Measurements from ENCODE around the gene ODF2. TPM values are rescaled to one million over a fixed set of nuclear protein-coding genes. Genes with fewer than 3 reads are reported as not detected.

Gene ODF2
- total RNA-seq, 4 donors from 2014 or later = 13.2 to 62.3 (median 19.8) TPM

- peak overlapping the region in 2 of 4 donors; percentile 81 to 88 for H3K4me3 ChIP-seq
- DNase-seq = no peak
- H3K27me3 ChIP-seq = peaks cover 68% of the 10 kb centered on the region
- H3K4me1 ChIP-seq = peaks cover 8 to 24% (median 16%) of the 10 kb centered on the region in 4 donors
- 3 to 12% methylated on average over 8 to 28 of the region's 28 CpGs for WGBS, 2 donors (ENCODE audit: low coverage in 1 of 2)
- no peaks in the 10 kb centered on the region for H3K9me3 ChIP-seq
- intact Hi-C loops (cut with DNase I; ENCODE audit: low total_unique reads) = no loop called here
- no peaks in the 10 kb centered on the region for H3K36me3 ChIP-seq
- H3K27ac ChIP-seq = no peak overlapping the region
- in situ Hi-C loops (cut with MboI; ENCODE audit: low pct_ligation_motif_present in 1 of 4, low pct_unique_long_range_greater_than_20kb in 1 of 4, low sequenced_read_pairs in 3 of 4) = no loop called here
- TF ChIP-seq POLR2A (IDR thresholded peaks at IDR 0.05) = no peak
- no peak for TF ChIP-seq CTCF (IDR thresholded peaks at IDR 0.05)
- TF ChIP-seq POLR2AphosphoS5 (IDR thresholded peaks at IDR 0.05) = no peak
- TF ChIP-seq EP300 (IDR thresholded peaks at IDR 0.05; ENCODE audit: low read depth) = no peak
These were observed 36.5 kb upstream of the ODF2 start for GRCh38 chr9:128419061-128419925.

- in situ Hi-C loops (cut with MboI; ENCODE audit: low pct_ligation_motif_present in 1 of 4, low pct_unique_long_range_greater_than_20kb in 1 of 4, low sequenced_read_pairs in 3 of 4) (no loop called here), intact Hi-C loops (cut with DNase I; ENCODE audit: low total_unique reads) (no loop called here)
- Histone ChIP-seq H3K4me1 (peaks cover 8 to 24% (median 16%) of the 10 kb centered on the region in 4 donors), H3K27ac (peak overlapping the region; percentile 71 to 95 (median 86)), H3K4me3 (peak overlapping the region; percentile 52 to 91 (median 84)), H3K27me3 (peaks cover 60% of the 10 kb centered on the region), H3K9me3 (no peaks in the 10 kb centered on the region), H3K36me3 (no peaks in the 10 kb centered on the region)
- 1% methylated on average over 15 of the region's 59 CpGs; no CpG with 5 or more reads in 1 of the 2 donors for WGBS, 2 donors (ENCODE audit: low coverage in 1 of 2)
- peak; percentile 74 for DNase-seq
- no peak for TF ChIP-seq POLR2AphosphoS5 (IDR thresholded peaks at IDR 0.05)
- no peak for TF ChIP-seq EP300 (IDR thresholded peaks at IDR 0.05; ENCODE audit: low read depth)
- peak; percentile 64 to 80 (median 78) for TF ChIP-seq CTCF (IDR thresholded peaks at IDR 0.05)
These were observed 35.7 kb upstream of the ODF2 start for GRCh38 chr9:128420060-128420650.

GRCh38 chr9:128420651-128421481 is 34.9 kb upstream of the ODF2 start, which contains the start of gene CERCAM:
Gene CERCAM, plus strand, starts transcription at chr9:128420857. Its CDS starts 21 bp downstream, at chr9:128420878.
- Histone ChIP-seq H3K27ac (peak within 1 kb of the TSS; percentile 71 to 95 (median 86)), H3K4me1 (peaks cover 8 to 24% (median 16%) of the 10 kb centered on the region in 4 donors), H3K36me3 (no peaks in the 10 kb centered on the region), H3K27me3 (peaks cover 52% of the 10 kb centered on the region), H3K9me3 (no peaks in the 10 kb centered on the region), H3K4me3 (peak within 1 kb of the TSS; percentile 52 to 91 (median 84))
- in situ Hi-C loops (cut with MboI; ENCODE audit: low pct_ligation_motif_present in 1 of 4, low pct_unique_long_range_greater_than_20kb in 1 of 4, low sequenced_read_pairs in 3 of 4) = no loop called here
- intact Hi-C loops (cut with DNase I; ENCODE audit: low total_unique reads) = no loop called here
- WGBS, 2 donors (ENCODE audit: low coverage in 1 of 2) = 4% methylated on average over 16 of the region's 59 CpGs; no CpG with 5 or more reads in 1 of the 2 donors
- TF ChIP-seq POLR2A (IDR thresholded peaks at IDR 0.05) (no peak), POLR2AphosphoS5 (IDR thresholded peaks at IDR 0.05) (no peak), EP300 (IDR thresholded peaks at IDR 0.05; ENCODE audit: low read depth) (no peak), CTCF (IDR thresholded peaks at IDR 0.05) (no peak)
- DNase-seq = peak; percentile 65
